ENCODE data around the gene MAP2.

DNA sequence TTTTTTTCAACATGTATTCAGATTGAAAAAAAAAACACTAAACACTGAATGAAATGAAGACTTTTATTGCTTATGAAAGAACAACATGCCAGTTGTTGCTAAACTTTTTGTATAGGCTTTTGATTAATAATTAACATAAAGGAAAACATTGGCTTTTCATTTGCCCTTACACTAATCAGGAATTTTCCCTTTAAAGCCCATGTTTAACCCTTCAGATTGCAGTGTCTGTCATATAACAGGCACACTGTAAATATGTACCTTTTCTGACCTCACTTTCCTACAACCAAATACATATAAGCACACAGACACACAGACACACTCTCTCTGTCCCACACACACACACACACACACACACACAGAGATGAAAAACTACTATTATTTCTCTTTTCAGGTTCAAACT lies 84.4 kb downstream of the MAP2 start:
- no peak for TF ChIP-seq CTCF (conservative IDR thresholded peaks at IDR 0.05)
- TF ChIP-seq EZH2 (IDR thresholded peaks at IDR 0.05; ENCODE audit: low read depth) = no peak

Measured in PC-9 (cell line).